Measurements from ENCODE around the gene ZNF423.

Gene ZNF423

GRCh38 chr16:49712542-49712941, 143.4 kb downstream of the ZNF423 start:
- TF ChIP-seq CTCF (IDR thresholded peaks at IDR 0.05; ENCODE audit: insufficient read depth, low read depth, low read length, missing control alignments): no peak
- DNase-seq (ENCODE audit: low read depth): no peak
- no peak overlapping the region for H3K4me3 ChIP-seq (ENCODE audit: low read depth, low read length)

- no peak for DNase-seq (ENCODE audit: low read depth)
- no peak for TF ChIP-seq CTCF (IDR thresholded peaks at IDR 0.05; ENCODE audit: insufficient read depth, low read depth, low read length, missing control alignments)
Measured at GRCh38 chr16:49712106-49712505, 143.8 kb downstream of the ZNF423 start.

GRCh38 chr16:49709057-49709456, 146.9 kb downstream of the ZNF423 start:
- no peak overlapping the region for H3K4me3 ChIP-seq (ENCODE audit: low read depth, low read length)
- TF ChIP-seq CTCF (IDR thresholded peaks at IDR 0.05; ENCODE audit: insufficient read depth, low read depth, low read length, missing control alignments): no peak
- no peak for DNase-seq (ENCODE audit: low read depth)

More at GRCh38 chr16:49712106-49712505, 143.8 kb downstream of the ZNF423 start:
- no peak overlapping the region for H3K4me3 ChIP-seq (ENCODE audit: low read depth, low read length)

- TF ChIP-seq CTCF (IDR thresholded peaks at IDR 0.05; ENCODE audit: insufficient read depth, low read depth, low read length, missing control alignments): no peak
- no peak for DNase-seq (ENCODE audit: low read depth)
- no peak overlapping the region for H3K4me3 ChIP-seq (ENCODE audit: low read depth, low read length)
Measured at GRCh38 chr16:49708491-49708890, 147.4 kb downstream of the ZNF423 start.

GRCh38 chr16:49706620-49707355, 149.1 kb downstream of the ZNF423 start:
- H3K4me3 ChIP-seq (ENCODE audit: low read depth, low read length): no peak overlapping the region
- TF ChIP-seq CTCF (IDR thresholded peaks at IDR 0.05; ENCODE audit: insufficient read depth, low read depth, low read length, missing control alignments): no peak
- no peak for DNase-seq (ENCODE audit: low read depth)

GRCh38 chr16:49704586-49705155, 151.2 kb downstream of the ZNF423 start:
- no peak for TF ChIP-seq CTCF (IDR thresholded peaks at IDR 0.05; ENCODE audit: insufficient read depth, low read depth, low read length, missing control alignments)
- H3K4me3 ChIP-seq (ENCODE audit: low read depth, low read length): no peak overlapping the region
- peak; percentile 50 for DNase-seq (ENCODE audit: low read depth)
